Fibroblast of pulmonary artery (primary cell): ENCODE data around the gene RCOR3.

Experiments
- DNase-seq: peaks from one replicate; pipeline ENCODE4 v3.0.0-alpha.2; 2010; ENCODE audit warnings: low read depth
- H3K4me3 ChIP-seq: replicated peaks from 2 replicates; pipeline ENCODE4 v1.5.1; 2011; ENCODE audit warnings: low read depth, mild to moderate bottlenecking, control low read depth, low read length, moderate library complexity
- CTCF ChIP-seq: IDR thresholded peaks from 2 replicates; pipeline ENCODE4 v1.5.1; 2011; ENCODE audit warnings: mild to moderate bottlenecking, control low read depth, low read length, inconsistent platforms; ENCODE audit errors: missing control alignments

Gene RCOR3

DNA sequence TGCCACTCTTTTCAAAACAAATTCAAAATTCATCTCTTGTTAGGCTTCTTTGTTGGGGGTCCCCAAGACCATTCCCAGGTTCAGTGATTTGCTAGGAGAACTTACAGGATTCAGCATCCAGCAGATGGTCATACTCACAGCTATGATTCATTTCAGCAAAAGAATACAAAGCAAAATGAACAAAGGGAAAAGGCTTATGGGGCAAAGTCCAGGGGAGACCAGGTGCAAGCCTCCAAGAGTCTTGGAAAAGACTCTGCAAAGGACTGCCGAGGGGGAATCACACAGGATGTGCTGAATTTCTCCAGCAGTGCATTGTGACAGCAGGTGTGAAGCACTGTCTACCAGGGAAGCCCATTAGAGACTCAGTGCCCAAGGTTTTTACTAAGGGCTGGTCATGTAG is 74.7 kb downstream of the RCOR3 start:
- DNase-seq: no peak
- H3K4me3 ChIP-seq: no peak overlapping the region
- TF ChIP-seq CTCF: no peak

GRCh38 chr1:211334986-211335385 is 75.8 kb downstream of the RCOR3 start:
- TF ChIP-seq CTCF: no peak
- H3K4me3 ChIP-seq: no peak overlapping the region
- DNase-seq: no peak

GRCh38 chr1:211335522-211336157 is 76.5 kb downstream of the RCOR3 start:
- H3K4me3 ChIP-seq: no peak overlapping the region
- no peak for TF ChIP-seq CTCF
- DNase-seq: no peak

GRCh38 chr1:211336161-211336560 is 77.0 kb downstream of the RCOR3 start:
- no peak for DNase-seq
- no peak for TF ChIP-seq CTCF
- H3K4me3 ChIP-seq: no peak overlapping the region

- no peak for TF ChIP-seq CTCF
- H3K4me3 ChIP-seq: no peak overlapping the region
- DNase-seq: no peak
Measured at GRCh38 chr1:211336775-211337174, 77.6 kb downstream of the RCOR3 start.

GRCh38 chr1:211337430-211338223 is 78.5 kb downstream of the RCOR3 start:
- TF ChIP-seq CTCF: no peak
- no peak for DNase-seq
- H3K4me3 ChIP-seq: no peak overlapping the region
